PFSK-1 (cell line): ENCODE results near the gene B3GALT6.

Source experiments
- POLR2AphosphoS5 ChIP-seq: IDR thresholded peaks from 2 replicates; pipeline ENCODE4 v1.6.1; 2012; ENCODE audit warnings: low read depth, mild to moderate bottlenecking, control low read depth, low read length, moderate library complexity
- TAF1 ChIP-seq: IDR thresholded peaks from 2 replicates; pipeline ENCODE4 v1.6.1; 2012; ENCODE audit warnings: low read length, control low read depth, borderline replicate concordance; ENCODE audit not compliant: insufficient read depth

DNA sequence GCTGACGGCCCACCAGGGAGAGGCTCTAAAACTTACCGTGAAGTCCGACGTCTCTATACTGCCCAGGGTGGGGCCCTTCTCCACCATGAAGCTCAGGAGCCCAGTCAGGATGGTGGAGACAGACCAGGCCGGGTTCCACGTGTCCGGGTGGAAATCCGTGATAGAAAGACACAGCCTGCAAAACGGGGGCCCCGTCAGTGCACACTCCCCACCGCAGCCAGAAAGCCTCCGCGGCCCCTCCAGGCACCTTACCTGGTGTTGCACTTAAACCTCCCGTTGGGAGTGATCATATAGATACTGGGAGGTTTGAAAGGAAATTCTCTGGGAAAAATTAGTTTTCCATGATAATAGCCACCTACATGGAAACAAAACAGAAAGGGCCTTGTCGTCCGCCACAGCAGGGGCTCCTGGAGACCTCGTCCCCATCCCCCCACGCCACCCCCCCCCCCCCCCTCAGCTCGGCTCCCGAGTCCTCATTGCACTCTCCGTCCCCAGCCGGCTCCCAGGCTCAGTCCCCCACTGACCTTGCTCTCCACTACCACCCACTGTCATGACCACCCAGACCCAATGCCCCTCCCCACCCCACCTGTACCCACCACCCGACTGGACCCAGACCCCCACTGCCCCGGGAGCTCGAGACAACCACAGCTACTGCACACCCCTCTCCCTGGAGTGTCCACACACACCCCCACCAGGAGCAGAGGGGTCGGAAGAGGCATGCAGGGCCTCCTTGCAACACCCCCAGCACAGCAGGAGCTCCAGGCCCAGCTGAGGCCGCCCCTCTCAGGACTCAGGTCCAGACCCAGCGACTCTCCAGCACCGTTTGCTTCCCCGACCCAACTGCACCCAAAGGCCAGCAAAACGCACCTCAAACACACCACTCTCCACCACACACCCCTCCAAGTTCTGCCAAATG lies 25.2 kb downstream of the B3GALT6 start:
- TF ChIP-seq TAF1, result no peak
- TF ChIP-seq POLR2AphosphoS5, result no peak
